ENCODE measurements around the gene PSPN.
"Not testable (repeated sequence)": the region's sequence is repeated elsewhere in the genome, so short reads cannot be mapped to it uniquely, and the experiment has no call there.

Gene PSPN

GRCh38 chr19:6402837-6403608 lies 27.3 kb upstream of the PSPN start:
- H3K4me3 ChIP-seq (ENCODE audit: low read depth, low read length) = no peak overlapping the region
- TF ChIP-seq CTCF (IDR thresholded peaks at IDR 0.05; ENCODE audit: control insufficient read depth, extremely low read depth, insufficient read depth) = no peak
- no peak for DNase-seq (ENCODE audit: low read depth)

GRCh38 chr19:6402058-6402457 lies 26.3 kb upstream of the PSPN start:
- no peak for TF ChIP-seq CTCF (IDR thresholded peaks at IDR 0.05; ENCODE audit: control insufficient read depth, extremely low read depth, insufficient read depth)
- no peak overlapping the region for H3K4me3 ChIP-seq (ENCODE audit: low read depth, low read length)
- DNase-seq (ENCODE audit: low read depth) = no peak

- not testable (repeated sequence) for H3K4me3 ChIP-seq (ENCODE audit: low read depth, low read length); DNase-seq (ENCODE audit: low read depth)
Measured at GRCh38 chr19:6400062-6400944, 24.6 kb upstream of the PSPN start.

GRCh38 chr19:6396305-6396704 lies 20.6 kb upstream of the PSPN start:
- TF ChIP-seq CTCF (IDR thresholded peaks at IDR 0.05; ENCODE audit: control insufficient read depth, extremely low read depth, insufficient read depth) = no peak
- H3K4me3 ChIP-seq (ENCODE audit: low read depth, low read length) = no peak overlapping the region
- no peak for DNase-seq (ENCODE audit: low read depth)

GRCh38 chr19:6394831-6395230 lies 19.1 kb upstream of the PSPN start:
- no peak for DNase-seq (ENCODE audit: low read depth)
- H3K4me3 ChIP-seq (ENCODE audit: low read depth, low read length) = no peak overlapping the region
- TF ChIP-seq CTCF (IDR thresholded peaks at IDR 0.05; ENCODE audit: control insufficient read depth, extremely low read depth, insufficient read depth) = no peak

GRCh38 chr19:6393983-6394412 lies 18.3 kb upstream of the PSPN start:
- TF ChIP-seq CTCF (IDR thresholded peaks at IDR 0.05; ENCODE audit: control insufficient read depth, extremely low read depth, insufficient read depth) = no peak
- peak overlapping the region; percentile 81 for H3K4me3 ChIP-seq (ENCODE audit: low read depth, low read length)
- no peak for DNase-seq (ENCODE audit: low read depth)
